NCI-H1092 treated with DMSO at 0.1 percent for 48 hours (cell line): ENCODE measurements around the gene PEDS1.
"Not testable (repeated sequence)": the region's sequence is repeated elsewhere in the genome, so short reads cannot be mapped to it uniquely, and the experiment has no call there.

Source experiments
- DNase-seq: peaks from one replicate; lab custom pipeline; 2025; lab: John Stamatoyannopoulos, UW

The PEDS1 gene

GRCh38 chr20:50153500-50154377 lies at the start of gene PEDS1:
Gene PEDS1, minus strand, starts transcription at chr20:50153723. Its CDS starts 86 bp downstream, at chr20:50153637.
- peak; percentile 85 for DNase-seq

GRCh38 chr20:50202677-50203076 lies 49.2 kb upstream of the PEDS1 start:
- DNase-seq, result no peak

GRCh38 chr20:50201710-50202109 lies 48.2 kb upstream of the PEDS1 start:
- DNase-seq, result not testable (repeated sequence)

- no peak for DNase-seq
These were observed 47.1 kb upstream of the PEDS1 start for GRCh38 chr20:50200482-50201104.

GRCh38 chr20:50199703-50200102 lies 46.2 kb upstream of the PEDS1 start:
- no peak for DNase-seq

- DNase-seq, result no peak
These were observed 45.2 kb upstream of the PEDS1 start for GRCh38 chr20:50198716-50199115.

- no peak for DNase-seq
These were observed 44.7 kb upstream of the PEDS1 start for GRCh38 chr20:50198180-50198666.

GRCh38 chr20:50197463-50198179 lies 44.1 kb upstream of the PEDS1 start:
- DNase-seq, result no peak

- no peak for DNase-seq
These were observed 43.4 kb upstream of the PEDS1 start for GRCh38 chr20:50196896-50197295.

- no peak for DNase-seq
These were observed 42.7 kb upstream of the PEDS1 start for GRCh38 chr20:50196248-50196647.

GRCh38 chr20:50195524-50196120 lies 42.1 kb upstream of the PEDS1 start:
- DNase-seq, result no peak

GRCh38 chr20:50194831-50195523 lies 41.5 kb upstream of the PEDS1 start:
- no peak for DNase-seq

- no peak for DNase-seq
These were observed 40.9 kb upstream of the PEDS1 start for GRCh38 chr20:50194422-50194830.

GRCh38 chr20:50193836-50194421 lies 40.4 kb upstream of the PEDS1 start:
- no peak for DNase-seq

- DNase-seq, result no peak
These were observed 39.8 kb upstream of the PEDS1 start for GRCh38 chr20:50193199-50193835.

- DNase-seq, result peak; percentile 58
These were observed 39.1 kb upstream of the PEDS1 start for GRCh38 chr20:50192364-50193198.

- DNase-seq, result peak; percentile 49
These were observed 38.2 kb upstream of the PEDS1 start for GRCh38 chr20:50191544-50192363.

GRCh38 chr20:50191065-50191543 lies 37.6 kb upstream of the PEDS1 start:
- peak; percentile 28 for DNase-seq
